Measurements from ENCODE around the gene ZFAND3.

The ZFAND3 gene

GRCh38 chr6:37897818-37898515 is 78.4 kb downstream of the ZFAND3 start:
- DNase-seq: peak; percentile 76

- DNase-seq: peak; percentile 56
Observed at GRCh38 chr6:37903351-37904340, 84.1 kb downstream of the ZFAND3 start.

GRCh38 chr6:37904590-37904989 is 85.1 kb downstream of the ZFAND3 start:
- DNase-seq: no peak

DNA sequence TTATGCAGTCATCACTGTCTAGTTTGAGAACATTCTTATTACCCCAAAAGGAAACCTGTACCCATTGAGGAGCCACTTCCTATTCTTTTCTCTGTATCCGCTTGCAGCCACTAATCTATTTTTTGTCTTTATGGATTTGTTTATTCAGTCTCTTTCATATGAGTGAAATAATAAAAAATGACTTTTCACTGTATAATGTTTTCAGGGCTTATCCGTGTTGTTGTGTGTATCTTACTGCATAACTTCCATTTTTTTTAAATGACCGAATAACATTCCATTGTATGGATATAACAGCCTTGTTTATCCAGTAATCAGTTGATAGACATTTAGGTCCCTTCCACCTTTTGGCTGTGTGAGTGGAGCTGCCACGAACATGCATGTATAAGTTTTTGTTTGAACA is 86.6 kb downstream of the ZFAND3 start:
- DNase-seq: no peak

DNA sequence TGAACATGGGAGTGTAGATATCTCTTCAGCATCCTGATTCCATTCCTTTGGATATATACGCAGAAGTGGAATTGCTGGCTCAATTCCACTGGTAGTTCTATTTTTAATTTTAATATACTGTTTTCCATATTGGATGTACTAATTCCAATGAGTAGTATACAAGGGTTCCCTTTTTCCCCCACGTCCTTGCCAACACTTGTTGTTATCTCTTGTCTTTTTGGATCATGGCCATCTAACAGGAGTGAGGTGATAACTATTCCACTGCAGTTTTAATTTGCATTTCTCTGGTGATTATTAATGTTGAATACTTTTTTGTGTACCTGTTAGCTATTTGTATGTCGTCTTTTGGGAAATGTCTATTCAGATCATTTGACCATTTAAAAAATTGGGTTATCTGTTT is 91.5 kb downstream of the ZFAND3 start:
- peak; percentile 31 for DNase-seq

DNA sequence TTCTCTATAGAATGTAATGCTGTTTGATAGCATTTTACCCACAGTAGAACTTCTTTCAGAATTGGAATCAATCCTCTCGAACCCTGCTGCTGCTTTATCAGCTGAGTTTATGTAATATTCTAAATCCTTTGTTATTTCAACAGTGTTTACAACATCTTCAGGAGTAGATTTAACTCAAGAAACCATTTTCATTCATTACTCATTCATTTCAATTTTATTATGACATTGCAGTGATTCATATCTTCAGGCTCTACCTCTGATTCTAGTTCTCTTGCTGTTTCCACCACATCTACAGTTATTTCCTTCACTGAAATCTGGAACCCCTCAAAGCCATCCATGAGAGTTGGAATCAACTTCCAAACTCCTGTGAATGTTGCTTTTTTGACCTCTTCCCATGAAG is 93.7 kb downstream of the ZFAND3 start:
- no peak for DNase-seq

- DNase-seq: no peak
Observed at GRCh38 chr6:37915463-37915862, 95.9 kb downstream of the ZFAND3 start.

DNA sequence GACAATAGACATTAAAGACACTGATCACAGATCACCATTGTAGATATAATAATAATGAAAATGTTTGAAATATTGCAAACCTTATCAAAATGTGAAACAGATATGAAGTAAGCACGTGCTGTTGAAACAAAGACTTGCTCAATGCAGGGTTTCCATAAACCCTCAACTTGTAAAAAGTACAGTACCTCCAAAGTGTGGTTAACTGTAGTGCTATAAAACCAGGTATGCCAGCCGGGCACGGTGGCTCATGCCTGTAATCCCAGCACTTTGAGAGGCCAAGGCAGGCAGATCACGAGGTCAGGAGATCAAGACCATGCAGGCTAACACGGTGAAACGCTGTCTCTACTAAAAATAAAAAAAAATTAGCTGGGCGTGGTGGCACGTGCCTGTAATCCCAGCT is 96.6 kb downstream of the ZFAND3 start:
- DNase-seq: no peak

GRCh38 chr6:37916675-37917074 is 97.1 kb downstream of the ZFAND3 start:
- DNase-seq: no peak

- DNase-seq: no peak
Observed at GRCh38 chr6:37917566-37917965, 98.0 kb downstream of the ZFAND3 start.

- DNase-seq: no peak
Observed at GRCh38 chr6:37919417-37920157, 100.1 kb downstream of the ZFAND3 start.

DNA sequence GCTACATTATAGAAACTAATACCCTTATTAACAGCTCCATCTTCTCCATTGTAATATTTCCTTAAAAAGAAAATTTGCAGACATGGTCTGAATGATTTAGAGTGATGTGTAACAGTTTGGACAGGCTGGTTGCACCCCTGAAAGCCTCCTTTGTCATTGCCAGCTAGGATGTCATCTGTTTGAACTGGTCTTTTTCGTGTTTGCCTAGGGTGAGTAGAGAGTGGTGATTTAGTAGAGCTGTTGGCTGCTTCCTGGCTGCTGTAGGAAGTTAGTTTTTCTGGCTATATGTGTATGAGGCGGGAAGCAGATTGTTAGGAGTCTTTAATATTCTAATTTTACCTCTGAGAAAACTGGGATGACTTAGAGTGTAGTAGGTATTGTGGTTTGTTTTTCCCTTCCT is 101.1 kb downstream of the ZFAND3 start:
- DNase-seq: no peak

- DNase-seq: no peak
Observed at GRCh38 chr6:37922563-37922962, 103.0 kb downstream of the ZFAND3 start.

- no peak for DNase-seq
Observed at GRCh38 chr6:37923514-37923913, 104.0 kb downstream of the ZFAND3 start.

DNA sequence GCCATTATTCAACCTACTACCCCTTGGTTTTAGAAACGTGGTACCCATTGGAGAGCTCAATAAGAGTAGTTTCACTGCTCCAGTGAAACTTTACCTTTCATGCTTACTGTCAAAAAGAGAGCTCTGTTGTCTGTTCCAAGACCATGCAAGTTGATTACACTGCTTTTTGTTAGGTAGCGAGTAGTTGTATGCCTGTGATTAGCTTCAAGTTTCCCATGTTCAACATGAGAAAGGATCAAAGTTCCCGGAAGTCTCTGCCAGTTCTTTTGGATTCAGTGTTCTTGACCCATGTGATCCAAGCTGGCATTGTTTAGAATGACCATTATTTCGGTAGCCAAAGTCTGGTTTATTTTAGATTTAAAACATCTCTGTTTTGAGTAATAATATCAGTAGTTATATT is 107.1 kb downstream of the ZFAND3 start:
- no peak for DNase-seq

GRCh38 chr6:37928217-37928616 is 108.7 kb downstream of the ZFAND3 start:
- DNase-seq: no peak

GRCh38 chr6:37930288-37930971 is 110.9 kb downstream of the ZFAND3 start:
- DNase-seq: no peak

DNA sequence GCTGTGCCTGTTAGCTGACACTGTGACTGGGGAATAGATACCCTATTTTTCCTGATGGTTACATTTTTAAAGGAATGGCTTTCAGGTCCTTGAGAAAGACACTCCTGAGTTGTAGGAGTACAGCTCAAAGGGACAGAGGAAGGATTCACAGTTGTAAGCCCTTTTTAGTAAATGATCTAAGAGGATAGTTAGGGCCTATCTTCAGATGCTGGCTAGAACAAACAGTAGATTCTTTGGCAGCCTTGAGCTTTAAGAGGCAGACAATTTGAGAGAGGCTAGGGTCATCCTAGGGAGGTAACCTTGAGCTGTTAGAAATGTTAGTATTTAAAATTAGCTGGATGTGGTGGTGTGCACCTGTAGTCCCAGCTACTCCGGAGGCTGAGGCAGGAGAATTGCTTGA is 111.5 kb downstream of the ZFAND3 start:
- no peak for DNase-seq

GRCh38 chr6:37934276-37934675 is 114.7 kb downstream of the ZFAND3 start:
- DNase-seq: no peak

DNA sequence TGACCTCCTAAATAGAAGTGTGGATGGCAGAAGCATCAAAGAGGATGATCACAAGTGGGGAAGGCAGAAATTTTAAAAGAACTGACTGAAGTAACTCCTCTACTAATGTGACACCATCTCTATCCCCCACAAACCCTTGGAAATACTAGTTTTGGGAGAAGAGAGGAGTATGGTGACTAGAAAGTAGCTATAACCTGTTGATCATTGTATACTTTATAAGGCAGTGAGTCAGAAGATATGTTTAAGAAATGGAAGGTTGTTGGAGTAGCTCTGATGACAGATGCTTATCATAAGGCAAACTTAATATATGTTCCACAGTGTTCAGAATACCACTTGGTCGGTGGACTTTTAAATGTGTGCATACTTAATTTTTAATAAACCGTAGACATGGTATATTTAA is 116.6 kb downstream of the ZFAND3 start:
- no peak for DNase-seq

DNA sequence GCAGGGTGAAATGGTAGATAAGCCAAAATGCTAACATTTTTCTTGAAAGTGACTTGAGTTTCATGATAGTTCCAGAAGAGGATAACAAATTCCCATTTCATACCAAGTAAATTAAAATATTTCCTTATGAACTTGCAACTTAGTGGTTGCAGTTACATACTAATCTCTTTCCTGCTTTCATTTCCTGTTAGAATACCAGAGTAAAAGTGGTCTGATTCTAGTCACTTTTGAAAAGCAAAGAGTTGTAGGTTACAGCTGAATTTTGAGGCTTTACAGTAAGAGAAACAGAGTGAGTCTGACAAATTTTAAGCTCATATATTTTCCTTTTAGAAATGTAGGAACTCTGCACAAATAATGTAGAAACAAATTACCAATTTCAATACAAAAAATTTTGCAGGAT is 117.4 kb downstream of the ZFAND3 start:
- DNase-seq: no peak

- no peak for DNase-seq
Observed at GRCh38 chr6:37938909-37939308, 119.4 kb downstream of the ZFAND3 start.

All from hematopoietic multipotent progenitor cell treated with erythropoietin and hydrocortisone succinate and interleukin-3 and kit ligand, for 8 days (in vitro differentiated cells).